ENCODE results near the gene IL31RA. TPM values are rescaled to one million over a fixed set of nuclear protein-coding genes. Genes with fewer than 3 reads are reported as not detected.
A peak's percentile ranks its signal among the peaks of the same experiment; 100 is the strongest.
"Not testable (repeated sequence)": the region's sequence is repeated elsewhere in the genome, so short reads cannot be mapped to it uniquely, and the experiment has no call there.

Gene IL31RA
- not detected for total RNA-seq

- no peak for DNase-seq (ENCODE audit: low spot score)
Measured at GRCh38 chr5:55850839-55851674, at the start of gene IL31RA. IL31RA (plus strand) TSS chr5:55851357; CDS start chr5:55851571, 214 bp downstream.

- not testable (repeated sequence) for DNase-seq (ENCODE audit: low spot score)
Measured at GRCh38 chr5:55808814-55809213, 42.3 kb upstream of the IL31RA start.

GRCh38 chr5:55815939-55816338, 35.2 kb upstream of the IL31RA start:
- not testable (repeated sequence) for DNase-seq (ENCODE audit: low spot score)

GRCh38 chr5:55816342-55816741, 34.8 kb upstream of the IL31RA start:
- no peak for DNase-seq (ENCODE audit: low spot score)

GRCh38 chr5:55817030-55817429, 34.1 kb upstream of the IL31RA start:
- DNase-seq (ENCODE audit: low spot score): no peak

GRCh38 chr5:55820488-55820887, 30.7 kb upstream of the IL31RA start:
- no peak for DNase-seq (ENCODE audit: low spot score)

- peak; percentile 45 for DNase-seq (ENCODE audit: low spot score)
Measured at GRCh38 chr5:55821731-55822512, 29.2 kb upstream of the IL31RA start.

GRCh38 chr5:55823151-55823796, 27.9 kb upstream of the IL31RA start:
- no peak for DNase-seq (ENCODE audit: low spot score)

- DNase-seq (ENCODE audit: low spot score): no peak
Measured at GRCh38 chr5:55829956-55830355, 21.2 kb upstream of the IL31RA start.

GRCh38 chr5:55832446-55832845, 18.7 kb upstream of the IL31RA start:
- no peak for DNase-seq (ENCODE audit: low spot score)

- DNase-seq (ENCODE audit: low spot score): no peak
Measured at GRCh38 chr5:55836191-55836590, 15.0 kb upstream of the IL31RA start.

- no peak for DNase-seq (ENCODE audit: low spot score)
Measured at GRCh38 chr5:55841976-55842375, 9.2 kb upstream of the IL31RA start.

- no peak for DNase-seq (ENCODE audit: low spot score)
Measured at GRCh38 chr5:55847837-55848236, 3.3 kb upstream of the IL31RA start.

GRCh38 chr5:55848783-55849182, 2.4 kb upstream of the IL31RA start:
- no peak for DNase-seq (ENCODE audit: low spot score)

- no peak for DNase-seq (ENCODE audit: low spot score)
Measured at GRCh38 chr5:55851675-55851979, 470 bp downstream of the IL31RA start.

GRCh38 chr5:55852503-55852902, 1.3 kb downstream of the IL31RA start:
- DNase-seq (ENCODE audit: low spot score): no peak

GRCh38 chr5:55853041-55853670, 2.0 kb downstream of the IL31RA start:
- DNase-seq (ENCODE audit: low spot score): no peak

GRCh38 chr5:55853818-55854217, 2.7 kb downstream of the IL31RA start:
- DNase-seq (ENCODE audit: low spot score): no peak

GRCh38 chr5:55855509-55855908, 4.4 kb downstream of the IL31RA start:
- DNase-seq (ENCODE audit: low spot score): no peak

- DNase-seq (ENCODE audit: low spot score): no peak
Measured at GRCh38 chr5:55856516-55857246, 5.5 kb downstream of the IL31RA start.

- DNase-seq (ENCODE audit: low spot score): no peak
Measured at GRCh38 chr5:55857247-55857640, 6.1 kb downstream of the IL31RA start.

Data from ureter (tissue), 1 donor.